HCT116 (cell line): Measurements from ENCODE around the gene SUSD3.

Experiments used
- CBX3 ChIP-seq: IDR thresholded peaks from 2 replicates; pipeline ENCODE4 v1.6.1; 2012; ENCODE audit warnings: low read depth
- MAX ChIP-seq: IDR thresholded peaks from 2 replicates; pipeline ENCODE4 v1.6.1; 2012
- POLR2A ChIP-seq: IDR thresholded peaks from 2 replicates; pipeline ENCODE4 v1.7.0; 2011; ENCODE audit warnings: borderline replicate concordance; ENCODE audit not compliant: insufficient read depth, insufficient read length; ENCODE audit errors: extremely low read depth
- SRF ChIP-seq: IDR thresholded peaks from 2 replicates; pipeline ENCODE4 v1.6.1; 2012; ENCODE audit warnings: low read depth
- ZBTB33 ChIP-seq: IDR thresholded peaks from 2 replicates; pipeline ENCODE4 v1.6.1; 2011; ENCODE audit warnings: mild to moderate bottlenecking, low read length, moderate library complexity; ENCODE audit not compliant: insufficient replicate concordance; ENCODE audit errors: extremely low read depth

GRCh38 chr9:93032545-93032944, 26.0 kb upstream of the SUSD3 start:
- TF ChIP-seq MAX (no peak), CBX3 (no peak), SRF (no peak), ZBTB33 (no peak), POLR2A (no peak)
